Gastrocnemius medialis (tissue), 4 donors: ENCODE results near the gene TSPAN9.

Experiments
- CTCF ChIP-seq, 5 experiments: fragments of 450-650 bp in 3 of 5; fragments of 200-600 bp in 2 of 5; sonication (generic) in 2 of 5; IDR thresholded peaks in 4 of 5; conservative IDR thresholded peaks in 1 of 5; 1 replicate in 4 of 5; 2 replicates in 1 of 5; pipeline ENCODE4 v1.5.1; 2016 to 2019; ENCODE audit warnings: antibody characterized with exemption in 5 of 5, mild to moderate bottlenecking in 3 of 5, moderate library complexity in 3 of 5
- POLR2A ChIP-seq, 2 donors: fragments of 450-650 bp; IDR thresholded peaks; one replicate each; pipeline ENCODE4 v1.6.1; 2017; ENCODE audit warnings: antibody characterized with exemption in 2 of 2, mild to moderate bottlenecking in 2 of 2, moderate library complexity in 2 of 2

DNA sequence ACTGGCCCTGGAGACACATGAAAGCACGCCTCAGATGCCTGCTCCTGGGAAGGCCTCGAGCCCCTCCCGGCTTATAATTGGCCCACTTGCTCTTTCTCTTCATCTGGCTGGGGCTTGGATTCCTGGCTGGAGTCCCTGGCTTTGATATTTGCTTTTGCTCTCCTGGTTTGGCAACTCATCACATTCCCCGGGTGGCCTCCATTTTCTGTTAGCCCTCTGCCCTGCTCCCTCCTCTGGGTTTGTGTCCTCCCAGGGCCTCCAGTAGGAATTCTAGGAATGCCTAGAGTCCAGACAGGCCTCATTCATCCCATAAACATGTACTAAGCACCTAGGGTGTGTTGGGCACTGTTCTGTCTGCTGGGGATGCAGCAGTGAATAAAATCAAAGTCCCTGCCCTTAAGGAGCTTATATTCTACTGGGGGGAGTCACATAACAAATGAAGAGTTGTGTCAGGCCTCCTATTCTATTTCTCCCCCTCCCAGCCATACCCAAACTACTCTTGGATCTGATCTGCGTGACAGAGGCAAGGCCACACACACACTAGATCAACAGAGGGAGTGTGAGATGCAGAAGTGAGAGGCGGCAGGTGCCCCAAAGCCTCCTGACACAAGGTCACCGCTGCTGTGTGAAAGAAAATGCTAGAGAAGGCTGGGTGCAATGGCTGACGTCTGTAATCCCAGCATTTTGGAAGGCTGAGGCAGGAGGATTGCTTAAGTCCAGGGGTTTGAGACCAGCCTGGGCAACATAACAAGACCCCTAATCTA is 21.3 kb upstream of the TSPAN9 start:
- no peak for TF ChIP-seq POLR2A (IDR thresholded peaks at IDR 0.05)
- no peak for TF ChIP-seq CTCF (IDR thresholded peaks at IDR 0.05 in 4 of 5, conservative IDR thresholded peaks at IDR 0.05 in 1 of 5)
